SK-N-SH treated with all-trans-retinoic acid at 6 μM for 48 hours (cell line): ENCODE results near the gene THRB.

ENCODE experiments used
- ARNTL ChIP-seq: fragments of 450-650 bp; formaldehyde crosslinking; IDR thresholded peaks from 2 replicates; pipeline ENCODE4 v1.5.0; 2020; ENCODE audit warnings: low read depth, mild to moderate bottlenecking, moderate library complexity, borderline replicate concordance
- CREB5 ChIP-seq: fragments of 250-450 bp; sonication (Bioruptor Pico); IDR thresholded peaks from 2 replicates; pipeline ENCODE4 v1.5.1; 2020; ENCODE audit warnings: low read depth, mild to moderate bottlenecking, moderate library complexity
- GLIS3 ChIP-seq: fragments of 250-450 bp; sonication (Bioruptor Pico); IDR thresholded peaks from 2 replicates; pipeline ENCODE4 v1.5.0; 2020; ENCODE audit warnings: mild to moderate bottlenecking, moderate library complexity
- OSR1 ChIP-seq: fragments of 250-450 bp; sonication (Bioruptor Pico); IDR thresholded peaks from 2 replicates; pipeline ENCODE4 v1.8.0; 2022; ENCODE audit warnings: moderate library complexity, mild to moderate bottlenecking, inconsistent platforms
- ZFP3 ChIP-seq: fragments of 250-450 bp; sonication (Bioruptor Pico); IDR thresholded peaks from 2 replicates; pipeline ENCODE4 v1.5.0; 2020; ENCODE audit warnings: mild to moderate bottlenecking, moderate library complexity
- ZFP30 ChIP-seq: fragments of 450-650 bp; formaldehyde crosslinking; IDR thresholded peaks from 2 replicates; pipeline ENCODE4 v1.5.0; 2022; ENCODE audit warnings: mild to moderate bottlenecking, moderate library complexity

GRCh38 chr3:24302396-24302795, 192.3 kb downstream of the THRB start:
- no peak for TF ChIP-seq ARNTL (CRISPR knock-in tag)
- TF ChIP-seq CREB5 (CRISPR knock-in tag): no peak
- TF ChIP-seq GLIS3 (CRISPR knock-in tag): no peak
- TF ChIP-seq ZFP30 (CRISPR knock-in tag): no peak
- TF ChIP-seq OSR1 (CRISPR knock-in tag): no peak
- no peak for TF ChIP-seq ZFP3 (CRISPR knock-in tag)
